HG03175 (cell line): Measurements from ENCODE around the gene CA12.
"Not testable (repeated sequence)": the region's sequence is repeated elsewhere in the genome, so short reads cannot be mapped to it uniquely, and the experiment has no call there.

Experiments
- ATAC-seq: cut with Tn5 transposase; IDR thresholded peaks from one replicate; pipeline ENCODE4 v1.9.1; 2021; ENCODE audit warnings: mild to moderate bottlenecking, moderate library complexity; ENCODE audit not compliant: unreplicated experiment

The CA12 gene

GRCh38 chr15:63360170-63360569 is 21.5 kb downstream of the CA12 start:
- ATAC-seq: no peak

GRCh38 chr15:63358241-63359029 is 23.2 kb downstream of the CA12 start:
- ATAC-seq: no peak

GRCh38 chr15:63357731-63358130 is 23.9 kb downstream of the CA12 start:
- ATAC-seq: no peak

- no peak for ATAC-seq
Observed at GRCh38 chr15:63357061-63357460, 24.6 kb downstream of the CA12 start.

GRCh38 chr15:63354821-63355650 is 26.6 kb downstream of the CA12 start:
- ATAC-seq: no peak

GRCh38 chr15:63353887-63354286 is 27.8 kb downstream of the CA12 start:
- no peak for ATAC-seq

GRCh38 chr15:63353261-63353660 is 28.4 kb downstream of the CA12 start:
- ATAC-seq: no peak

- no peak for ATAC-seq
Observed at GRCh38 chr15:63352808-63353207, 28.8 kb downstream of the CA12 start.

GRCh38 chr15:63351170-63351569 is 30.5 kb downstream of the CA12 start:
- ATAC-seq: no peak

- ATAC-seq: no peak
Observed at GRCh38 chr15:63350178-63350621, 31.4 kb downstream of the CA12 start.

- ATAC-seq: no peak
Observed at GRCh38 chr15:63349621-63350020, 32.0 kb downstream of the CA12 start.

GRCh38 chr15:63349156-63349555 is 32.5 kb downstream of the CA12 start:
- no peak for ATAC-seq

GRCh38 chr15:63348392-63348791 is 33.3 kb downstream of the CA12 start:
- ATAC-seq: no peak

- no peak for ATAC-seq
Observed at GRCh38 chr15:63347074-63347857, 34.4 kb downstream of the CA12 start.

- no peak for ATAC-seq
Observed at GRCh38 chr15:63345391-63345752, 36.3 kb downstream of the CA12 start.

GRCh38 chr15:63344731-63345390 is 36.8 kb downstream of the CA12 start:
- ATAC-seq: no peak

GRCh38 chr15:63342996-63343562 is 38.6 kb downstream of the CA12 start:
- ATAC-seq: not testable (repeated sequence)

GRCh38 chr15:63341898-63342297 is 39.7 kb downstream of the CA12 start:
- ATAC-seq: no peak

GRCh38 chr15:63340878-63341277 is 40.8 kb downstream of the CA12 start:
- ATAC-seq: no peak

GRCh38 chr15:63340353-63340752 is 41.3 kb downstream of the CA12 start:
- ATAC-seq: no peak
